ENCODE data around the gene ACKR2.
"Not testable (repeated sequence)": the region's sequence is repeated elsewhere in the genome, so short reads cannot be mapped to it uniquely, and the experiment has no call there.

The ACKR2 gene

GRCh38 chr3:42864321-42864950, 55.2 kb downstream of the ACKR2 start:
- no peak for DNase-seq

- no peak for DNase-seq
Measured at GRCh38 chr3:42865256-42865655, 56.0 kb downstream of the ACKR2 start.

GRCh38 chr3:42867138-42867537, 57.9 kb downstream of the ACKR2 start:
- no peak for DNase-seq

GRCh38 chr3:42868841-42869240, 59.6 kb downstream of the ACKR2 start:
- DNase-seq: no peak

GRCh38 chr3:42871592-42872196, 62.4 kb downstream of the ACKR2 start:
- no peak for DNase-seq

GRCh38 chr3:42872718-42873117, 63.5 kb downstream of the ACKR2 start:
- DNase-seq: no peak

GRCh38 chr3:42873221-42873982, 64.2 kb downstream of the ACKR2 start:
- no peak for DNase-seq

GRCh38 chr3:42874749-42875148, 65.5 kb downstream of the ACKR2 start:
- no peak for DNase-seq

- DNase-seq: no peak
Measured at GRCh38 chr3:42875325-42876151, 66.3 kb downstream of the ACKR2 start, which contains the start of gene CYP8B1. CYP8B1 (minus strand) TSS chr3:42875879; CDS start chr3:42875816, 63 bp downstream.

GRCh38 chr3:42876401-42876800, 67.2 kb downstream of the ACKR2 start:
- DNase-seq: no peak

- no peak for DNase-seq
Measured at GRCh38 chr3:42876940-42877720, 67.9 kb downstream of the ACKR2 start.

- DNase-seq: no peak
Measured at GRCh38 chr3:42877881-42878280, 68.6 kb downstream of the ACKR2 start.

- no peak for DNase-seq
Measured at GRCh38 chr3:42880183-42880582, 70.9 kb downstream of the ACKR2 start.

- peak; percentile 76 to 80 for DNase-seq
Measured at GRCh38 chr3:42880601-42881451, 71.6 kb downstream of the ACKR2 start.

- DNase-seq: not testable (repeated sequence)
Measured at GRCh38 chr3:42883251-42883930, 74.1 kb downstream of the ACKR2 start.

GRCh38 chr3:42884324-42884723, 75.1 kb downstream of the ACKR2 start:
- no peak for DNase-seq

- DNase-seq: no peak
Measured at GRCh38 chr3:42886294-42886822, 77.1 kb downstream of the ACKR2 start.

GRCh38 chr3:42887084-42887483, 77.8 kb downstream of the ACKR2 start:
- no peak for DNase-seq

- DNase-seq: no peak
Measured at GRCh38 chr3:42891042-42891441, 81.8 kb downstream of the ACKR2 start.

GRCh38 chr3:42892169-42892568, 82.9 kb downstream of the ACKR2 start:
- no peak for DNase-seq

Measured in activated CD4-positive, alpha-beta T cell treated with anti-CD3 and anti-CD28 coated beads, Interleukin-2, amount 50 U/mL, for 4 hours (primary cell).